T47D (cell line): ENCODE measurements around the gene SH3RF1.
A peak's percentile ranks its signal among the peaks of the same experiment; 100 is the strongest.

Experiments
- DNase-seq, 2 experiments: peaks; one replicate each; pipeline versions ENCODE4 v3.0.0 to v3.0.0-alpha.2; 2011 to 2012; ENCODE audit warnings: low read depth in 1 of 2, low spot score in 1 of 2
- JUND ChIP-seq: IDR thresholded peaks from 2 replicates; pipeline ENCODE4 v1.6.1; 2012; ENCODE audit warnings: low read depth
- in situ Hi-C: cut with HindIII; loops from 2 replicates; pipeline ENCODE4 v1.10.0; 2016; ENCODE audit warnings: low sequenced_read_pairs, low pct_unique_long_range_greater_than_20kb

SH3RF1 gene

GRCh38 chr4:169098969-169099690, 171.6 kb downstream of the SH3RF1 start:
- no peak for DNase-seq
- in situ Hi-C loops, result no loop called here
- no peak for TF ChIP-seq JUND

GRCh38 chr4:169098532-169098931, 172.2 kb downstream of the SH3RF1 start:
- no peak for DNase-seq
- in situ Hi-C loops, result no loop called here
- no peak for TF ChIP-seq JUND

GRCh38 chr4:169098054-169098497, 172.7 kb downstream of the SH3RF1 start:
- no peak for DNase-seq
- TF ChIP-seq JUND, result no peak
- in situ Hi-C loops, result no loop called here

GRCh38 chr4:169096221-169096620, 174.5 kb downstream of the SH3RF1 start:
- in situ Hi-C loops, result no loop called here
- no peak for DNase-seq
- no peak for TF ChIP-seq JUND

- in situ Hi-C loops, result no loop called here
- DNase-seq, result no peak
- no peak for TF ChIP-seq JUND
These were observed 176.0 kb downstream of the SH3RF1 start for GRCh38 chr4:169094656-169095231.

- no peak for TF ChIP-seq JUND
- in situ Hi-C loops, result no loop called here
- DNase-seq, result no peak
These were observed 177.8 kb downstream of the SH3RF1 start for GRCh38 chr4:169092889-169093522.

- no peak for TF ChIP-seq JUND
- no peak for DNase-seq
- in situ Hi-C loops, result no loop called here
These were observed 180.1 kb downstream of the SH3RF1 start for GRCh38 chr4:169090484-169091215.

GRCh38 chr4:169089004-169089403, 181.8 kb downstream of the SH3RF1 start:
- TF ChIP-seq JUND, result no peak
- in situ Hi-C loops, result no loop called here
- peak in 1 of 2 experiments; percentile 46 for DNase-seq

GRCh38 chr4:169084954-169085353, 185.8 kb downstream of the SH3RF1 start:
- no peak for DNase-seq
- no peak for TF ChIP-seq JUND
- in situ Hi-C loops, result no loop called here

GRCh38 chr4:169080981-169081380, 189.8 kb downstream of the SH3RF1 start:
- in situ Hi-C loops, result no loop called here
- TF ChIP-seq JUND, result no peak
- DNase-seq, result no peak

- peak in 1 of 2 experiments; percentile 69 for DNase-seq
- TF ChIP-seq JUND, result no peak
- in situ Hi-C loops, result no loop called here
These were observed 190.6 kb downstream of the SH3RF1 start for GRCh38 chr4:169079942-169080827.

- TF ChIP-seq JUND, result no peak
- in situ Hi-C loops, result no loop called here
- DNase-seq, result peak in 1 of 2 experiments; percentile 75
These were observed 196.6 kb downstream of the SH3RF1 start for GRCh38 chr4:169074117-169074516.
